NCI-H1436 (cell line): ENCODE results near the gene CMTM7.

Experiments
- DNase-seq: peaks from one replicate; lab custom pipeline; 2025; lab: John Stamatoyannopoulos, UW

Gene CMTM7

GRCh38 chr3:32492684-32493436 lies 101.2 kb downstream of the CMTM7 start:
- DNase-seq, result no peak

- DNase-seq, result no peak
Measured at GRCh38 chr3:32493437-32494414, 102.1 kb downstream of the CMTM7 start.

- no peak for DNase-seq
Measured at GRCh38 chr3:32495085-32495484, 103.4 kb downstream of the CMTM7 start.

- DNase-seq, result no peak
Measured at GRCh38 chr3:32495609-32496008, 104.0 kb downstream of the CMTM7 start.

GRCh38 chr3:32498252-32498651 lies 106.6 kb downstream of the CMTM7 start:
- no peak for DNase-seq

GRCh38 chr3:32498992-32499391 lies 107.3 kb downstream of the CMTM7 start:
- DNase-seq, result no peak

GRCh38 chr3:32499585-32499984 lies 107.9 kb downstream of the CMTM7 start:
- no peak for DNase-seq

DNA sequence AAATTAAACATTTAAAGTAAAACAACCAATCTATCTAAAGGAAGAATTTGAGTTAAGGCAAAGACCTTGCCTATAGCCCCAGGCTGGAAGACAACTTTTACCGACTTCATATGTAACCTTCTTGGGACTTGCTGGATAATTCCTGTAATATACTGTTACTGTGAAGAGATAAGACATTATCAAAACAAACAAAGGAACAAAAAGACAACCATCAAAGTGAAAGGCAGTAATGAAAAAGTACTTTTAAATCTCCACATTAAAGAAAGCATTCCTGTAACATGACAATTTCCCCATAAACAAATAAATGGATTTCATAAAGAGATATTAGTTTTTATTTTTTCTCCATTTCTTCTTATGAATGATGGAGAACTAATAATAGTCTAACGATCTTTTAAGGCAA lies 108.6 kb downstream of the CMTM7 start:
- DNase-seq, result no peak

- DNase-seq, result no peak
Measured at GRCh38 chr3:32500880-32501782, 109.5 kb downstream of the CMTM7 start.

- no peak for DNase-seq
Measured at GRCh38 chr3:32501783-32502117, 110.1 kb downstream of the CMTM7 start.

DNA sequence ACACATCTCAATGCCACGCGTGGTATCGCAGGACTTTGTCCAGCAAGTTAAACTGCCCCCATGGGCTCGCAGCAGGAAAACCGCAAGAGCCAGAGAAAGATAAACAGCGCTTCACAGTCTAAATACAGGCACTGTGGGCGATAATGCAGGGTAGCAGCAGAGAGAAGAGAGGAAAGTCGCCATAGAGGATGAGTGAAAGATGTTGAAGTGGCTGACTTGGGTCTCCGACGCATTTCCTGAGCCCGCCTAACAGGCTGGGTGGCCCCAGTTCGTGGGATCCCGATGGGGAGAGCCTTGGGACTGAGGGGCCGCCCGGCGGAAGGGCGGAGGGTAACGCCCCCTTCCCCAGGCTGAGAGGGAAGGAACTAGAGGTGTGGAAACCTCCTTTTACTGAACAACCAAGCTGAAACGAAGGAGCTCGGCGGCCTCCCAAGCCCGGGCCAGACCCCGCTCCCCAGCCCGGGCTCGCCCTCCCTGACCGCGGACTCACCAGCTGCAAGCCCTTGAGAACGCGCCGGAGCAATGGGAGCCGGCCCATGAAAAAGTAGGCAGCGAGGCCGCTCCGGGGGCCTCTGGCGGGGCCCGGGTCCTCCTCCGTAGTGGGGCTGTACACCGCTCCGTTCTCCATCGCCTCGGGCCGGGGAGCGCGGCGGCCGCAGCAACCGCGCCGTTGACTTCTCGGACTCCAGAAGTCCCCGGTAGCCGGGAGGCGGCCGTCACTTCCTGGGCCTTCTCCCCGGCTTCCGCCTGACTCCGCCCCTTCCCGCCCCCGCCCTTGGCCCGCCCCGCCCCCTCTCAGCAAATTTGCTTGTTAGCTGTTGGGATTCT lies 110.7 kb downstream of the CMTM7 start, which contains the start of gene CMTM6:
Gene CMTM6, minus strand, starts transcription at position 735 of the 828 bp plus-strand sequence. Its CDS starts 107 bp downstream, at position 628.
- DNase-seq, result peak; percentile 30

- no peak for DNase-seq
Measured at GRCh38 chr3:32502946-32503286, 111.3 kb downstream of the CMTM7 start.
